ENCODE measurements around the gene GTF2E1.
"Not testable (repeated sequence)": the region's sequence is repeated elsewhere in the genome, so short reads cannot be mapped to it uniquely, and the experiment has no call there.

Gene GTF2E1

GRCh38 chr3:120756061-120756460, 13.5 kb downstream of the GTF2E1 start:
- FAIRE-seq: no peak

DNA sequence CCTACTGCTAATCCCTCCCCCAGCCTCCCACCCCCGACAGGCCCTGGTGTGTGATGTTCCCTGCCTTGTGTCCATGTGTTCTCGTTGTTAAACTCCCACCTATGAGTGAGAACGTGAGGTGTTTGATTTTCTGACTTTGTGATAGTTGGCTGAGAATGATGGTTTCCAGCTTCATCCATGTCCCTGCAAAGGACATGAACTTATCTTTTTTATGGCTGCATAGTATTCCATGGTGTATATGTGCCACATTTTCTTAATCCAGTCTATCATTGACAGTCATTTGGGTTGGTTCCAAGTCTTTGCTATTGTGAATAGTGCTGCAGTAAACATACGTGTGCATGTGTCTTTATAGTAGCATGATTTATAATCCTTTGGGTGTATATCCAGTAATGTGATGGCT, 16.0 kb downstream of the GTF2E1 start:
- not testable (repeated sequence) for FAIRE-seq

GRCh38 chr3:120762615-120763014, 20.1 kb downstream of the GTF2E1 start:
- FAIRE-seq: no peak

GRCh38 chr3:120763601-120764000, 21.1 kb downstream of the GTF2E1 start:
- no peak for FAIRE-seq

DNA sequence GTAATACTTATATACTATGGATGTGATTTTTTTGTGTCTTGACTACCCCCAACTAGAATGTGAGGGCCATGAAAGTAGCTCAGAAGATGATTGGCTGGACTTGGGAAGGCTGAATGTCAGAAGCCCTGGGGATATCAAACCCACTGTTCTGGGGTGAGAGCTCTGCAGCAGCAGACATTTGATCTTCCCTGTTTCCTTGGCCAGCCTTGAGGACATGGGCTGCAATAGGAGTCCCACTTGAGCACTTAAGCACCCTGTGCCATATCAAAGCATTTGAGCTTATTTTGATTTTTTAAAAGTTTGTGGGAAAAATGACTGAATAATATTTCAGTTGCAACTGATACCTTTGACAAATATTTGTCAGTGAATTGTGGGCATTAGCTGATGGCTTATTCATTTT, 21.7 kb downstream of the GTF2E1 start:
- FAIRE-seq: no peak

DNA sequence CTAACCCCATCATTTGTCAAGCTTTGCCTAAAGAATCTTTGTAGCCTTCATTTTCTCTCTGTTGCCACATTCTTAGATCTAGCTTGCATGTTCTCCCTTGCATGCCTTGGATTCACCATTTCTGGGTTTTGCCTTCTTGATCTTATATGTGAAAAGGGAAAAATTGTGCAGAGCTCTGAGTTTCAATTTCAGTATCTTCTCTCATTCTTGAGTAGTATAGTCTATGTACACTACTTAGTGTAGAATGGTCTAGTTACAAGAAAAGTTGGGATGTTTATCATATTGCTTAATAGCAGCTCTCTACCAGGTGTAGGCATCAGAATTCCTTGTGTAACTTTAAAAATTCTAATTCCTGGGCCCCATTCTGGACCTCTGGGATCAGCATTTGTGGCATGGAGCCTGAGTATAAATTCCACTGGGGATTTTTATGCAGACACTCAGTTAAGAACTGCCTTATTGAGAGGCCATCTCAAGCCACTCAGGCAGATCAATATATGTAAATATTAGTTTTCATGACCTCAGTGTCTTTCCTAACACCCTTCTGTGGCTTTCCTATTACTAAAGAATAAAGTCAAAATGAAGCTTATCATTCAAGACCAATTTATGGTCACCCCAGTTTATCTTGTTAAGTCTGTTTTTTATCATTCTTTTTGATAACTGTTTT, 23.4 kb downstream of the GTF2E1 start:
- FAIRE-seq: no peak

- no peak for FAIRE-seq
These were observed 24.0 kb downstream of the GTF2E1 start for GRCh38 chr3:120766576-120766975.

DNA sequence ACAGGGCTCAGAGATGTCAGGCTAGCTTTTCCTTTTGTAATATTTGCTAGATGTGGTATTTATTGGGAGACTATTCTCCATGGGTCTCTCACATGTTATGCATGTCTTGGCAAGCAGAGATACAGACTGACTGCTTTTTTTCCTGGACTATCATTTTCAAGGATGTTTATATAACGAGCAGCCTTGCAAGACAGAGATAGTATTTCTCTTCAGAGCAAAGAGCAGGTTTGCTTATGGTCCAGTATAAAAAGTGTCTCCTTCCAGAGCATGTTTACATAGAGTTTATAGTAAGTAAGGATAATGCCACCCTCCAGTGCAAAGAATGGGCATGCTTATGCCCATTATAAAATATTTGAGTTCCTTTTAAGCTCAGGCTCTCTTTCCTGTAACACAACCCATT, 24.6 kb downstream of the GTF2E1 start:
- no peak for FAIRE-seq

DNA sequence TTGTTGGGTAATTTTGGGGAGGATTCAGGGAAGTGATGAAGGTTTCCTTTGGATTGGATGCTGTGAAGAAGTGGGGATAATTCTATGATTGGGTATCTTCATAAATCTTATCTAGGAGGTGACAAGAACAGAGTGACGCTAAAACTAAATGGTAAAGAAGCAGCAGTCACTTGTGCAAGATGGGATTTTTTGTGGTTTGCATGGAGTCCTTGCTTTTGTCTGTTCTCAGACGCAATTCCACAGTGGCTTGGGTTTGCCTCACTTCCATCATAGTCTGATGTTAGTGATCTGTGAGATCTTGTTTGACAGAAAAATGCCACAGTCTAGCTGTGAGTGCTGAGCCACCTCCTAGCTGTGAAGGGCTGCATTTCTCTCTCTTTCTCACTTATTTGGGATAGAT, 26.9 kb downstream of the GTF2E1 start:
- no peak for FAIRE-seq

- no peak for FAIRE-seq
These were observed 28.3 kb downstream of the GTF2E1 start for GRCh38 chr3:120770891-120771290.

GRCh38 chr3:120772081-120772480, 29.5 kb downstream of the GTF2E1 start:
- no peak for FAIRE-seq

DNA sequence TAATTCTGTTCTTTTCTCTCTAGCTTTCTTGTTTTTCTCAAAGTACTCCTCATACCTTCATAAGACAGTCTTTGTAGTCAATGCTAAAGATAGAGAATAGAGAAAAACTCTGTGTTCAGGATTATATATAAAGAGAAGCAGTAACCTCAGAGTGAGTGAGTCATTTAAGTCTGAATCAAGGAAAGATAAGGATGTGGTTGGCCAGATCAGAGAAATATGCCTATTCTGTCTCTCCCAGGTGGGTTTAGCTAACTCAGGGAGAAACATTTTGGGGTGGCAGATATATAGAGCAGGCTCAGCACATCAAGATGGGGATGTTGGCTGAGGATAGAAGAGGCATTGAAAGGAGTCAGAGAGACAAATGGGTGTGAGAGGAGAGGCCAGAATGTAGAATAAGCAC, 31.4 kb downstream of the GTF2E1 start:
- no peak for FAIRE-seq

DNA sequence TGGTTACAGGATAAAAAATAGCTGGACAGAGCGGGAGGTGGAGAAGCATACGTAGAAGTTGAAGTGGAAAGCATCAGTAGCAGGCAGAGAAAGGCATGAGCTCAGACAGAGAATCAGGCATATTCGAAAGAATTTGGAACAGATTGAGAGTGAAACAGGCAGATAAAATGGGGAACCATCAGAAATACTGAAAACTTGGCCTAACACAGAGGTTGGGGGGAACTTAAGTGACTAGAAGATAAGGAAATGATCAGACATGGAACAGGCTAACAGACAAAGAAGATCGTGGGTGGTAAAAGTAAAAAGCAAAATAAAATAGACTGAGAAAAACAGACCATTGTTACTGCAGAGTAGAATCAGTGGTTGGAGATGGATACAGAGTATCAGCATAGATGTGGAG, 32.9 kb downstream of the GTF2E1 start:
- no peak for FAIRE-seq

GRCh38 chr3:120778776-120779175, 36.2 kb downstream of the GTF2E1 start:
- FAIRE-seq: no peak

GRCh38 chr3:120780977-120781376, 38.4 kb downstream of the GTF2E1 start:
- no peak for FAIRE-seq

- not testable (repeated sequence) for FAIRE-seq
These were observed 43.3 kb downstream of the GTF2E1 start for GRCh38 chr3:120785832-120786231.

DNA sequence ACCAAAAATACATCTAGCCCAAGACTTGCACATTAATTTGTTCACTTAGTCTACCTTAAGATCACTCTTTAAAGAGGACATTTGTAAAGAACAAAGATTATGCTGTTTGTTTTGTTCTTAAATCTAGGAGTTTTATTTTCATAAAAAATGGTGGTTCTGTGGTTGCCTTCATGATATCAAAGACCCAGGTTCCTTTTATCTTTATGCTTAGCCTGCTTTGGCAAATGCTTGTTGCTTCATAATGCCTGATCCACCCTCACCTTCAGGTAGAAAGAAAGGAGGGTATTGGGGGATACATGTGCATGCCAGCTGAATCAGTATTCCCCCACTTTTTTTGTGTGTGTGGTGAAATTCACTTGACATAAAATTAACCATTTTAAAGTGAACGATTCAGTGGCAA, 48.5 kb downstream of the GTF2E1 start:
- FAIRE-seq: no peak

GRCh38 chr3:120791913-120792312, 49.4 kb downstream of the GTF2E1 start:
- no peak for FAIRE-seq

GRCh38 chr3:120793601-120794000, 51.1 kb downstream of the GTF2E1 start:
- no peak for FAIRE-seq

- FAIRE-seq: no peak
These were observed 52.6 kb downstream of the GTF2E1 start for GRCh38 chr3:120795017-120795648.

DNA sequence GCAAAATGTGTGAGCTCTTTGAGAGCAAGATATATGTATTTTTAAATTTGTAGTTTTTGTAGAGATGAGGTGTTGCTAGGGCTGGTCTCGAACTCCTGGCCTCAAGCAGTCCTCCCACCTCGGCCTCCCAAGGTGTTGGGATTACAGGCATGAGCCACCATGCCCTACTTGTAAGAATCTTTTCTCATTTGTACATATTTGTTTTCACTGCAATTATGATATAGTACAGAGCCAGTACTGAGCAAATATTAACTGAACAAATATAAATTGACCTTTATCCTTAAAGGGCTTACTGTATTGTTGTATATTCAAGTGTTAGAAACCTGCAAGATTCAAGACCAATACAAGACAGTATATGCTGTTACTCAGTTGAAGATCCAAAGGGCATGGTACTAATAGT, 53.4 kb downstream of the GTF2E1 start:
- no peak for FAIRE-seq

DNA sequence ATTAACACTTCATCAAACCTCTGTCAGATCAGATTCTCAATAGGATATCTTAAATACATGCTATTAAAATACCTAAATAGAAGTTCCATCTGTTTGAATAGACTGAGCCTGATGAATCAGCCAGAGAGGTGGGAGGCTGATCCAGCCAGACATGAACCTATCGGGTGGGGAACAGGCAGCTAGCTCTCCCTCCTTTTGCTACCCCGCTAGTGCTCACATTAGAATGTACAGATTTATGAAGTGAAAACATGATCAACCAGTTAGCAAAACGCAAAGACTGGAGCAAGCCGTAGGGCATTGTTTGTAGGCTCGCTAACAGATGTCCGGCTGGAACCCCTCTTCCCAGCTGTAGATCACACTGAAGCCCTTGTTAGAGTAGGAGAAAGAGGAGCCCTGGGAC, 54.4 kb downstream of the GTF2E1 start:
- no peak for FAIRE-seq

DNA sequence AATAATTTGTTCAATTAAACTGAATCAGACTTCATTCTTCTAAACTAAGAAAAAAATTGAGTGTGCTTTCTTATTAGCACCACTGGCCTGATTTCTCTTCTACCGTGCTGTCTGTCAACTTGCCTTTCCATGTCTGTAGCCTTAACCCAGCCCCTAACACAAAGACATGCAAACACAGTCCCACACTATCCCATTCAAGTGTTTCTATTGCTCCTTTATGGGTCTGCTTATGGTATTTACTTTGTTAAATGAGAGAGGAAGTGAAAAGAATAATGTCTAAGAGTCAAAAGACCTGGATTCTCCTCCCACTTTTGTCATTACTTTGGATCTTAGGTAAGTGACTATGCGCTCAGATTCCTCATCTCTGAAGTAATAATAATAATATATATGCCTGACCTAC, 55.3 kb downstream of the GTF2E1 start:
- FAIRE-seq: no peak

DNA sequence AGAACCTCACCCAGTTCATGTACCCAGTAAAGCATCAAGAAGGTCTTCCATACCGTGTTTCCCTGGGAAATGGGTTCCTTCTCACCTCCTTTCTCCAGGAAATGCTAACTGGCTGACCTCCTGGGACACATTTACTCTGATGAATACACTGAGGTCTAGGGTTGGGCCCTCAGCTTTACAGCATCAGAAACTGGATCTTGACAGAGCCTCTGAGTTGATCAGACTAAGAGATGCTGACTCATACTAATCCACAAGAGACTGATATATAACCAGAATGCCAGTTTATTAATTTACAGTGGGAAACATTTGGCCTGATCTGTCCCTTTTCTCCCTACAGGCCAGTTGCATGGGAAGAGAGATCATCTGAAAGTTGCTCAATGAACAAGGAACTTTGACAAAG, 55.8 kb downstream of the GTF2E1 start:
- FAIRE-seq: no peak

DNA sequence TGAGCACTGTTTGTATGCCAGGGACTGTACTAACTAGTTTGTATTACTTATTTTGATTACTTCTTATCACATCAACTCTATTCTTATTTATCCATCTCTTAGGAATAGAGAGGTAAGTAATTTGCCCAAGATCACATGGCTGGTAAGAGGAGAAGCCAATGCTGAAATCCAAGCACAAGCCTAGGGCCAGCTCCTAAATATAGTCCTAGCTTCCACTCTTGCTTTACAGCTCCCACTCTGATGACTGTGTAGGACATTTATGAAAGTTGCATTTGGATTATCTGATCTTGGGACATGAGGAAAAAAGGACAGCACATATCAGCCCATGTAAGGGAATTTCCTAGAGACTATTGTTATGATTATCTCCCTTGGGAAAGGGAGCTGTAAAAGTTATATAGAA, 58.1 kb downstream of the GTF2E1 start:
- no peak for FAIRE-seq

Measured in islet of Langerhans (tissue), 1 donor.